Measurements from ENCODE around the gene RUFY3. TPM values are rescaled to one million over a fixed set of nuclear protein-coding genes. Genes with fewer than 3 reads are reported as not detected.

RUFY3 gene
- total and polyA plus RNA-seq, 4 donors, result 9.2 to 35.2 (median 15.0) TPM

DNA sequence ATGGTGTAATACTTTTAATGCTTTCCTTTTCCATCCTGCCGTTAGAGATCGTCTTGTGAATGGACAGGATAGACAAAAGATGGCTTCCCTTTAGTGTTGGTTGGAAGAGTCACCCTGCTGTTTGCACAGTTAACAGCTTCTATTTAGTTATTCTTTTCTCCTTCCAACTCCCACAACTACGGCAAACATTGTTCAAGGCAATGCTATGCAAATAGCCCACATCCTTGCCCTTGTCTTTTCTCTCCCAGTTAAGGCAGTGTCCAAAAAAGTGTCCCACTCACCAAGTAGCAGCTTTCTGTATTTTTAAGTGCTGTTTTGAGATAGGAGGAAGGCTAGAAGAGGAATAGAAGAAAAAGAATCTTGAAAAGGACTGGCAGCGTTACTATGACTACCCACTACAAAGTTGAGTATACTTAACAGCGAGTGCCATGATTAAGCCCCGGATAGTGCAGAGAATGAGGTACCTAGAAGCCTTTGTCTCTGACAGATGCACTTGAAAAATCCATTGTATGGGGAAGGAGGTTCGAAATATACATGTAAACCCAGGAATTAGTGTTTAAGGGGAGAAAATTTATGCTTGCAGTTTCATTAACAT is 12.1 kb upstream of the RUFY3 start:
- no peak for DNase-seq (ENCODE audit: low spot score)
- Histone ChIP-seq H3K9me3 (ENCODE audit: control insufficient read depth in 4 of 4, low read length in 3 of 4) (no peaks in the 10 kb centered on the region), H3K9ac (ENCODE audit: low read depth in 1 of 2, low read length in 2 of 2) (no peak overlapping the region), H3K36me3 (ENCODE audit: control insufficient read depth in 4 of 4, insufficient read depth in 3 of 4, low read depth in 1 of 4, low read length in 3 of 4) (no peaks in the 10 kb centered on the region), H3K27ac (ENCODE audit: low read depth in 1 of 2, low read length in 2 of 2) (peak overlapping the region in 1 of 2 donors; percentile 36), H3K27me3 (ENCODE audit: control insufficient read depth in 4 of 4, insufficient read depth in 4 of 4, low read length in 3 of 4) (no peaks in the 10 kb centered on the region), H3K4me3 (ENCODE audit: low read depth in 1 of 3, low read length in 3 of 3) (no peak overlapping the region), H3K4me1 (ENCODE audit: control insufficient read depth in 4 of 4, insufficient read depth in 4 of 4, low read length in 3 of 4) (peaks cover 7 to 53% (median 30%) of the 10 kb centered on the region in 4 donors)
- TF ChIP-seq RXRA (IDR thresholded peaks at IDR 0.05), result no peak
- peak; percentile 63 for TF ChIP-seq YY1 (IDR thresholded peaks at IDR 0.05)
- TF ChIP-seq NR2F2 (IDR thresholded peaks at IDR 0.05), result no peak
- WGBS, result 68% methylated on average over 7 of the region's 7 CpGs

DNA sequence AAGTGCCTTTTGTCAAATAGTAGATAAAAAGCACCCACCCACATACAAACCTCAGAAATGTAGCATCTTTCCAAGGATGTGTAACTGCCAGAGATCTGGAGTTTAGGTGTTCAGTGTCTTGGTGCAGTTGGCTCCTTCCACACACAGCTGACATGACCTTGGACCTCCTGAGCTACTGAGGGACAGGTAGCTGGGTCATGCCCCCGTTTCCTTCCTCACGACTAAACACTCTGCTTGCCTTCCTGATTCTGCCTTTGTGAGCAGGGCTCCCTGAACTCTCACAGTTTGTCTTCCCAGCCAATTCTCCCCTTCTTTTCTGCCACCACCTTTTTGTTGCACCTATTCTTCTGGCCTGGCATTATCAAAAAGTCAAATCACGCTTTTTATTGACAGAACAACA is 10.2 kb upstream of the RUFY3 start:
- Histone ChIP-seq H3K4me1 (ENCODE audit: control insufficient read depth in 4 of 4, insufficient read depth in 4 of 4, low read length in 3 of 4) (peaks cover 7 to 44% (median 29%) of the 10 kb centered on the region in 4 donors), H3K27ac (ENCODE audit: low read depth in 1 of 2, low read length in 2 of 2) (peak overlapping the region; percentile 1 to 51), H3K9ac (ENCODE audit: low read depth in 1 of 2, low read length in 2 of 2) (no peak overlapping the region), H3K9me3 (ENCODE audit: control insufficient read depth in 4 of 4, low read length in 3 of 4) (no peaks in the 10 kb centered on the region), H3K4me3 (ENCODE audit: low read depth in 1 of 3, low read length in 3 of 3) (no peak overlapping the region), H3K27me3 (ENCODE audit: control insufficient read depth in 4 of 4, insufficient read depth in 4 of 4, low read length in 3 of 4) (no peaks in the 10 kb centered on the region), H3K36me3 (ENCODE audit: control insufficient read depth in 4 of 4, insufficient read depth in 3 of 4, low read depth in 1 of 4, low read length in 3 of 4) (no peaks in the 10 kb centered on the region)
- WGBS, result 31% methylated on average over 3 of the region's 3 CpGs
- TF ChIP-seq FOXA2 (IDR thresholded peaks at IDR 0.05), result no peak
- TF ChIP-seq, protein P1, sequence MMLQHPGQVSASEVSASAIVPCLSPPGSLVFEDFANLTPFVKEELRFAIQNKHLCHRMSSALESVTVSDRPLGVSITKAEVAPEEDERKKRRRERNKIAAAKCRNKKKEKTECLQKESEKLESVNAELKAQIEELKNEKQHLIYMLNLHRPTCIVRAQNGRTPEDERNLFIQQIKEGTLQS (IDR thresholded peaks at IDR 0.05), result no peak
- TF ChIP-seq, protein P2, sequence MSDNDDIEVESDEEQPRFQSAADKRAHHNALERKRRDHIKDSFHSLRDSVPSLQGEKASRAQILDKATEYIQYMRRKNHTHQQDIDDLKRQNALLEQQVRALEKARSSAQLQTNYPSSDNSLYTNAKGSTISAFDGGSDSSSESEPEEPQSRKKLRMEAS (IDR thresholded peaks at IDR 0.05), result no peak
- TF ChIP-seq EGR1 (IDR thresholded peaks at IDR 0.05; ENCODE audit: low read depth in 2 of 2), result no peak
- no peak for TF ChIP-seq JUND (IDR thresholded peaks at IDR 0.05)
- TF ChIP-seq FOXA1 (IDR thresholded peaks at IDR 0.05), result no peak
- TF ChIP-seq, protein P3, sequence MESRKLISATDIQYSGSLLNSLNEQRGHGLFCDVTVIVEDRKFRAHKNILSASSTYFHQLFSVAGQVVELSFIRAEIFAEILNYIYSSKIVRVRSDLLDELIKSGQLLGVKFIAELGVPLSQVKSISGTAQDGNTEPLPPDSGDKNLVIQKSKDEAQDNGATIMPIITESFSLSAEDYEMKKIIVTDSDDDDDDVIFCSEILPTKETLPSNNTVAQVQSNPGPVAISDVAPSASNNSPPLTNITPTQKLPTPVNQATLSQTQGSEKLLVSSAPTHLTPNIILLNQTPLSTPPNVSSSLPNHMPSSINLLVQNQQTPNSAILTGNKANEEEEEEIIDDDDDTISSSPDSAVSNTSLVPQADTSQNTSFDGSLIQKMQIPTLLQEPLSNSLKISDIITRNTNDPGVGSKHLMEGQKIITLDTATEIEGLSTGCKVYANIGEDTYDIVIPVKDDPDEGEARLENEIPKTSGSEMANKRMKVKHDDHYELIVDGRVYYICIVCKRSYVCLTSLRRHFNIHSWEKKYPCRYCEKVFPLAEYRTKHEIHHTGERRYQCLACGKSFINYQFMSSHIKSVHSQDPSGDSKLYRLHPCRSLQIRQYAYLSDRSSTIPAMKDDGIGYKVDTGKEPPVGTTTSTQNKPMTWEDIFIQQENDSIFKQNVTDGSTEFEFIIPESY (IDR thresholded peaks at IDR 0.05), result no peak
- no peak for DNase-seq (ENCODE audit: low spot score)

DNA sequence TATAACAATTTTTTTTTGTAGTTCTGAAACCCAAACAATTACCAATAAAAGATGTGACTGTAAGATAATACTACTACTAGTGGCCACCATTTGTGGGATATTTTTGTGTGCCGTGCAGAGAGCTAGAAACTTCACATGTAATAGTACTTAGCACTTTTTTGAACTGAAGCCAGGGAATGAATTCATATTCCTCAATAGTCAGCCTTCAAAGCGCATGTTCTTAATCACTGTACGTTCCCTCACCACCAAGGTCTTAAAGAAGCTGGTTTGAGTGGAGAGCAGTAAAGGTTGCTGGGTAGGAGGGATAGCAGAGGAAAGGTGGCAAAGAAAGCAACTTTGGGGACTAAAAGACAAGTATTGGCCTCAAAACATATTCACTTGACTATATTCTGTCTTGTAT is 9.6 kb upstream of the RUFY3 start:
- Histone ChIP-seq H3K9me3 (ENCODE audit: control insufficient read depth in 4 of 4, low read length in 3 of 4) (no peaks in the 10 kb centered on the region), H3K9ac (ENCODE audit: low read depth in 1 of 2, low read length in 2 of 2) (no peak overlapping the region), H3K4me1 (ENCODE audit: control insufficient read depth in 4 of 4, insufficient read depth in 4 of 4, low read length in 3 of 4) (peaks cover 7 to 42% (median 27%) of the 10 kb centered on the region in 4 donors), H3K4me3 (ENCODE audit: low read depth in 1 of 3, low read length in 3 of 3) (no peak overlapping the region), H3K27me3 (ENCODE audit: control insufficient read depth in 4 of 4, insufficient read depth in 4 of 4, low read length in 3 of 4) (no peaks in the 10 kb centered on the region), H3K36me3 (ENCODE audit: control insufficient read depth in 4 of 4, insufficient read depth in 3 of 4, low read depth in 1 of 4, low read length in 3 of 4) (no peaks in the 10 kb centered on the region), H3K27ac (ENCODE audit: low read depth in 1 of 2, low read length in 2 of 2) (peak overlapping the region; percentile 77 to 89)
- no peak for TF ChIP-seq EGR1 (IDR thresholded peaks at IDR 0.05; ENCODE audit: low read depth in 2 of 2)
- TF ChIP-seq, protein P4, sequence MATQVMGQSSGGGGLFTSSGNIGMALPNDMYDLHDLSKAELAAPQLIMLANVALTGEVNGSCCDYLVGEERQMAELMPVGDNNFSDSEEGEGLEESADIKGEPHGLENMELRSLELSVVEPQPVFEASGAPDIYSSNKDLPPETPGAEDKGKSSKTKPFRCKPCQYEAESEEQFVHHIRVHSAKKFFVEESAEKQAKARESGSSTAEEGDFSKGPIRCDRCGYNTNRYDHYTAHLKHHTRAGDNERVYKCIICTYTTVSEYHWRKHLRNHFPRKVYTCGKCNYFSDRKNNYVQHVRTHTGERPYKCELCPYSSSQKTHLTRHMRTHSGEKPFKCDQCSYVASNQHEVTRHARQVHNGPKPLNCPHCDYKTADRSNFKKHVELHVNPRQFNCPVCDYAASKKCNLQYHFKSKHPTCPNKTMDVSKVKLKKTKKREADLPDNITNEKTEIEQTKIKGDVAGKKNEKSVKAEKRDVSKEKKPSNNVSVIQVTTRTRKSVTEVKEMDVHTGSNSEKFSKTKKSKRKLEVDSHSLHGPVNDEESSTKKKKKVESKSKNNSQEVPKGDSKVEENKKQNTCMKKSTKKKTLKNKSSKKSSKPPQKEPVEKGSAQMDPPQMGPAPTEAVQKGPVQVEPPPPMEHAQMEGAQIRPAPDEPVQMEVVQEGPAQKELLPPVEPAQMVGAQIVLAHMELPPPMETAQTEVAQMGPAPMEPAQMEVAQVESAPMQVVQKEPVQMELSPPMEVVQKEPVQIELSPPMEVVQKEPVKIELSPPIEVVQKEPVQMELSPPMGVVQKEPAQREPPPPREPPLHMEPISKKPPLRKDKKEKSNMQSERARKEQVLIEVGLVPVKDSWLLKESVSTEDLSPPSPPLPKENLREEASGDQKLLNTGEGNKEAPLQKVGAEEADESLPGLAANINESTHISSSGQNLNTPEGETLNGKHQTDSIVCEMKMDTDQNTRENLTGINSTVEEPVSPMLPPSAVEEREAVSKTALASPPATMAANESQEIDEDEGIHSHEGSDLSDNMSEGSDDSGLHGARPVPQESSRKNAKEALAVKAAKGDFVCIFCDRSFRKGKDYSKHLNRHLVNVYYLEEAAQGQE (IDR thresholded peaks at IDR 0.05), result no peak
- DNase-seq (ENCODE audit: low spot score), result no peak
- 91% methylated on average over 3 of the region's 3 CpGs for WGBS
